BLaER1 (cell line): Measurements from ENCODE around the gene SH3BP5L.
"Not testable (repeated sequence)": the region's sequence is repeated elsewhere in the genome, so short reads cannot be mapped to it uniquely, and the experiment has no call there.

ENCODE experiments used
- H3K27ac ChIP-seq: shearing (Covaris generic); formaldehyde crosslinking; 2 replicates; pipeline ENCODE4 v1.8.1; 2022
- H3K27me3 ChIP-seq: shearing (Covaris generic); formaldehyde crosslinking; 2 replicates; pipeline ENCODE4 v1.8.1; 2022
- H3K36me3 ChIP-seq: shearing (Covaris generic); formaldehyde crosslinking; 2 replicates; pipeline ENCODE4 v1.8.1; 2022
- H3K4me1 ChIP-seq: shearing (Covaris generic); formaldehyde crosslinking; 2 replicates; pipeline ENCODE4 v1.8.1; 2022
- H3K4me2 ChIP-seq: shearing (Covaris generic); formaldehyde crosslinking; 2 replicates; pipeline ENCODE4 v1.8.1; 2022
- H3K4me3 ChIP-seq: shearing (Covaris generic); formaldehyde crosslinking; 2 replicates; pipeline ENCODE4 v1.8.1; 2022
- H3K9ac ChIP-seq: shearing (Covaris generic); formaldehyde crosslinking; 2 replicates; pipeline ENCODE4 v1.8.1; 2022
- H3K9me3 ChIP-seq: shearing (Covaris generic); formaldehyde crosslinking; 2 replicates; pipeline ENCODE4 v1.8.1; 2022
- H4K20me1 ChIP-seq: shearing (Covaris generic); formaldehyde crosslinking; 2 replicates; pipeline ENCODE4 v1.8.1; 2022
- Cebpa-rat ChIP-seq: shearing (Covaris generic); IDR thresholded peaks from 2 replicates; pipeline ENCODE4 v1.8.1; 2022

Gene SH3BP5L

DNA sequence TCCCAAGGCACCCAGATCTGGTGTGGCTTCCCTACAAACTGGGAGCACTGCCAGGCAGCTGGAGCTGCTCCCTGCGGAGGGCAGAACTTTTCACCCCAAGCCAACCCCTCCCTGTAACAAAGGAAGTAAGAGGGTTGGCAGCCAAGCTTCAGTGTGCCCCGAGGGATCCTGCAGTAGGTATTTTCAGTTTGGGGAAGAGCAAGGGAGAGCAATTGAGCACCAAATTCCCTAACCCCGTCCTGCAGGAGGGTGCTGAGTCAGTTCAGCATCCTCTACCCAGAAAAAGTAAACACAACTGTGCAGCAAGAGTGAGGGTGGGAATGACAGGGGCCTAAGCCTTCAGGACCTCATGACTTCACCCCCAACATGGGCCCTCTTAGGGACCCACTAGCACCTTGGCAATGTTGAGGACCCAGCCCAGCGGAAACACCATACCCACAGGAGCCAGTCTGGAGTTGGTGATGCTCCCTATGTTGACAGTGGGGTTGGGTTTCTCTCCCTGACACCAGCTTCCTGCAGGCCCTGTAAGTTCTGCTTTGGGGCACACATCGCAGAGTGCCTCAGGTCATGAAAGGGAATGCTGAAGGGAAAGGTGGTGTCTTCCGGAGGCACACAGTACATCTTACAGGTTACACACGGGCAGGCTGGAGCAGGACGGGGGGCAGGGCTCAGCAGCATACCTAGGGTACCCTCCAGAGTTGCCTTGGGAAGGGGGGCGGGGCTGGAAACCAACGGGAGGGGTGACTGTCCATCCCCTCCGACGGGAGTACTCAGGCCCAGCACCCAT is 14.8 kb downstream of the SH3BP5L start:
- Histone ChIP-seq H3K4me1 (peaks cover 82% of the 10 kb centered on the region), H3K27ac (peak overlapping the region; percentile 82), H3K4me3 (peak overlapping the region; percentile 48), H3K9me3 (no peaks in the 10 kb centered on the region), H3K36me3 (peaks cover 48% of the 10 kb centered on the region), H4K20me1 (no peaks in the 10 kb centered on the region), H3K27me3 (no peaks in the 10 kb centered on the region), H3K4me2 (peak overlapping the region; percentile 94), H3K9ac (peak overlapping the region; percentile 59)
- no peak for TF ChIP-seq Cebpa-rat

DNA sequence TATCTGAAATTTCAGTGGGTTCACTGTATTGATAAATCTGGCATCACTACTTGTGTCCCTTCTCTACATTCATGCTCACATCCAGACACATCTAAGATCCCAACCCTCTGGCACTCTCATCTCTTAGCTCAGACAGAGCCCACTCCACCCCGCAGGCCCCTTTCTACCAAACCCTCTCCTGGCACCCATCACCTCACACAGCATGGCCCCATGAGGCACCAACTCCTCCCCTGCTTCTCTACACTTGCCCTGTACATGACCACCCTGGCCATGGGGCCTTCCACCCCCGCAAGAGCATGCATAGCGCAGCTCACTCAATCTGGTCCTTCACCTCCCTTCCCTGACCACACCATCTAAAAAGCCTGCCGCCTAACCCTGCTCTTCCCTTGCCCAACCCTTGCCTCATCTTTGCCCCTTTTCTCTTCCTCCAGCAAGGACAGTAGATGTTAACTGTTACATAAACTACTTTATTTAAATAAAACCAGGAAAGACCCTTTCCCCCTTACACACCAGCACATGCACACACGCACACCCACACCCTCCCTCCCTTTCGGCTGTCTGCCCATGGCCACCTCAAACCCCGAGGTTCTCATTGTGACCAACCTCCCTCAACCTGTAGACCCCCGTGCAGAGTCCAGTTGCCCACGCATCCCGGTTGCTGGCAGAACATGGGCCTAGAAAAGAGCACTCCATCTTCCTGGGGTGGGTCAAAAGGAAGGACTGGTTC is 15.6 kb downstream of the SH3BP5L start:
- Histone ChIP-seq H3K9me3 (no peaks in the 10 kb centered on the region), H3K4me1 (peaks cover 87% of the 10 kb centered on the region), H3K4me2 (peak overlapping the region; percentile 94), H4K20me1 (no peaks in the 10 kb centered on the region), H3K36me3 (peaks cover 40% of the 10 kb centered on the region), H3K4me3 (peak overlapping the region; percentile 48), H3K27ac (peak overlapping the region; percentile 82), H3K27me3 (no peaks in the 10 kb centered on the region), H3K9ac (peak overlapping the region; percentile 59; the same call in 1 of the 2 replicates)
- no peak for TF ChIP-seq Cebpa-rat

DNA sequence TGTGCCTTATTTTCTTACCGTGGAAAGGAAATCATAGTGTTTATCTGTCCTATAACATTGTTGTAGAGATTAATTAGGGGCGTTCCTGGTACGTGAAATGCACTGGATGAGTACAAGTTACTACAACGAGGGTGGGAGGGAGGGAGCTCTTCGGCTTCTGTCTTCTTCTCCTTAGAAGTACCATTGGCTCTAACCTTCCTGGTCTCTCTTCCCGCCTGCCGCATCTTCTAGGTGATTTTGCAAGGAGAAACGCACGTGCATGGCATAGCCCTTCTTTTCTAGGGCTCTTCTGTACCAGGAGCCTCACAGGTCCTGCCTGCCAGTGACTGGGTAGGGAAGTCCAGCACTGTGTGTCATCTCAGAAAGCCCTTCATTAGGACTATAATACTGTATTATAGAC is 16.8 kb downstream of the SH3BP5L start:
- H3K9ac ChIP-seq = no peak overlapping the region
- H3K4me1 ChIP-seq = peaks cover 96% of the 10 kb centered on the region
- peak overlapping the region; percentile 94; the same call in 1 of the 2 replicates for H3K4me2 ChIP-seq
- peaks cover 28% of the 10 kb centered on the region for H3K36me3 ChIP-seq
- no peaks in the 10 kb centered on the region for H3K27me3 ChIP-seq
- no peak for TF ChIP-seq Cebpa-rat
- 0 out of 2 replicates have a peak overlapping the region, but pooled peaks have one; percentile 82 for H3K27ac ChIP-seq
- no peaks in the 10 kb centered on the region; the same call in 1 of the 2 replicates for H3K9me3 ChIP-seq
- no peaks in the 10 kb centered on the region for H4K20me1 ChIP-seq
- no peak overlapping the region for H3K4me3 ChIP-seq

DNA sequence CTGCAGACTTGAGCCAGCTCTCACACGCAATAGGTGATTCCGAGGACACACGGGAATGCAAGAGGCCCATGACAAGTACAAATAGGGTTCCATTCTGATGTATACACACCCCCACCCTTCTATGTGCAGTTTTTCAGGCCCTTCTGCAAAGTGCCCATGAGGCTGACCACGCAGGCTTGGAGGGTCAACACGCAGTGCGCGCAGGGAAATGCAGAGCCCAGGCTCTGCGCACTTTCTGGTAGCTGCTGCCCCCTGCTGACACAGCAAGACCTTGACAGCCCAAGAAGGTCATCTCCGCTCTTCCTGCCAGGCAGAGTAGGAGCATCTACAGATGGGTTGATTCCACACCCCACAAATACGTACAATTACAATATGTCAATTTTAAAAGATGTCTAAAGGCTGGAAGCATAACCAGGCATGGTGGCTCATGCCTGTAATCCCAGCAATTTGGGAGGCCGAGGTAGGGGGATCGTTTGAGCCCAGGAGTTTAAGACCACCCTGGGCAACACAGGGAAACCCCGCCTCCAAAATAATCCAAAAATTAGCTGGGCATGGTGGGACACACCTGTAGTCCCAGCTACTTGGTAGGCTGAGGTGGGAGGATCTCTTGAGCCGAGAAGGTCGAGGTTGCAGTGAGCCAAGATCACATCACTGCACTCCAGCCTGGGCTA is 18.5 kb downstream of the SH3BP5L start:
- Histone ChIP-seq H3K36me3 (peaks cover 14% of the 10 kb centered on the region), H3K27me3 (no peaks in the 10 kb centered on the region), H3K4me1 (peaks cover 84% of the 10 kb centered on the region), H3K4me3 (no peak overlapping the region), H3K9ac (no peak overlapping the region), H3K9me3 (peaks cover 6% of the 10 kb centered on the region), H3K27ac (peak overlapping the region; percentile 76), H4K20me1 (no peaks in the 10 kb centered on the region), H3K4me2 (peak overlapping the region; percentile 85)
- TF ChIP-seq Cebpa-rat = no peak

DNA sequence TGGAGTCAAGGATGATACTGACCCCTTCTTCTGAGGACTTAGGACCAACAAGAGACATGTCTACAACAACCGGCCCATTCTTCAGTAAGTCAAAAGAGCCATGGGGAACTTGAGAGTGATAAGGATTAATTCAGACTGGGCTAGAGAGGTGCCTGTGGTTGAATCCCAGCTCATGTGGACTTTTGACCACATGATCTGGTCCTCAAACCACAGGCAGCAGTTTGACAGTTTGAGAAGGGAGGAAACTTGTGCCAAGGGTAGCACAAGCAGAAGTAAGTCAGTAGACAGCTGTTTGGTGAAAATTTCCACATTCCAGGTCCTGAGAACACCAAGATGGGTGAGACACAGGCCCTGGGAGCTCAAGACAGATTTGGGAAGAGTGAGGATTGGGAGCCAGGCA is 19.8 kb downstream of the SH3BP5L start:
- peak overlapping the region; percentile 48; the same call in 1 of the 2 replicates for H3K9ac ChIP-seq

DNA sequence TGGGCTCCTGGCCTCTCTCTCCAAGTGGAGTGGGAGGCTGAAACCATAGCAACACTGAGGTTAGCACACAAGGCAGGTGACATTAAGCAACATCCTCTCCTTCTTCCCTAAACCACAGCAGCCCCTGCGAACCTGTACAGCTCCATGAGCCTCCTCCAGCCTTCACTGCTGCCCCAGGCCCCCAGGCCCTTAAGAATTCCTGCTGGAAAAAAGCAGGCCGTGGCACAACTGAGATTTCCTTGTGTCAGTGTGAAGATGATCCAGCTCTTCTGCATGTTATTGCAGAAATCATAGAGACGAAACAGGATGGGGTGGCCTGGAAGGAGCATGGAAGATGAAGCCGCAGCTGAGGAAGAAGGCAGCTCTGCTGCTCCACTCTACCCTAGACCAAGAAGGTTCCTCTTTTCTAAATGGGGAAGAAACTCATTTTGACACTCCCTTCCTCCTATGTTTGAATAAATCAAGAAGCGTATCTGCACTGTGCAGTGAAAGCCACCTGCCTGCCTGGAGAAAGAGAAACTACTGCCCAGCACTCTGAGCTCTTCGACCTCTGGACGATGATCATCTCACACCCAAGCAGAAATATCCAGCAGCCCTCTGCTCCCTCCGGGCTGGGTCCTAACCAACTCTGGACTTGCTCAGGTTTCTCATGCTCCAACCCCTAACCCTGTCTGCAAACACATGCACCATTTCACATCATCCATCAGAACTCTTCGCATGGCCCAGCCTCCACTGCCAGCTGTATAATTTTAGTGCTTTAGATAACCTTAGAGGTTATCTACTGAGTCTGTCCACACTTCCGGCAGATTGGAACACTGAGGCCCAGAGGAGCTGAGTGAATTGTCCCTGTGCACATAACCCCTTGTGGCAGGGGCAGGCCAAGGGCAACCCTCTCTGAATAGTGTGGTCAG is 20.7 kb downstream of the SH3BP5L start:
- peak overlapping the region; percentile 47 for H3K4me3 ChIP-seq
- no peaks in the 10 kb centered on the region for H3K27me3 ChIP-seq
- H3K4me2 ChIP-seq = peak overlapping the region; percentile 85
- TF ChIP-seq Cebpa-rat = no peak
- H3K9ac ChIP-seq = peak overlapping the region; percentile 48
- peaks cover 70% of the 10 kb centered on the region for H3K4me1 ChIP-seq
- H3K9me3 ChIP-seq = peaks cover 21% of the 10 kb centered on the region
- no peaks in the 10 kb centered on the region for H4K20me1 ChIP-seq
- H3K27ac ChIP-seq = peak overlapping the region; percentile 76
- 0 out of 2 replicates have a peak, but pooled peaks cover 5% of the 10 kb centered on the region for H3K36me3 ChIP-seq

More for the DNA sequence above, 19.8 kb downstream of the SH3BP5L start:
- 0 out of 2 replicates have a peak, but pooled peaks cover 5% of the 10 kb centered on the region for H3K36me3 ChIP-seq
- H3K9me3 ChIP-seq = peaks cover 19% of the 10 kb centered on the region
- no peaks in the 10 kb centered on the region for H4K20me1 ChIP-seq
- no peaks in the 10 kb centered on the region for H3K27me3 ChIP-seq
- peak overlapping the region; percentile 85 for H3K4me2 ChIP-seq
- no peak for TF ChIP-seq Cebpa-rat
- H3K4me1 ChIP-seq = peaks cover 72% of the 10 kb centered on the region
- peak overlapping the region; percentile 76 for H3K27ac ChIP-seq
- peak overlapping the region; percentile 4; the same call in 1 of the 2 replicates for H3K4me3 ChIP-seq

DNA sequence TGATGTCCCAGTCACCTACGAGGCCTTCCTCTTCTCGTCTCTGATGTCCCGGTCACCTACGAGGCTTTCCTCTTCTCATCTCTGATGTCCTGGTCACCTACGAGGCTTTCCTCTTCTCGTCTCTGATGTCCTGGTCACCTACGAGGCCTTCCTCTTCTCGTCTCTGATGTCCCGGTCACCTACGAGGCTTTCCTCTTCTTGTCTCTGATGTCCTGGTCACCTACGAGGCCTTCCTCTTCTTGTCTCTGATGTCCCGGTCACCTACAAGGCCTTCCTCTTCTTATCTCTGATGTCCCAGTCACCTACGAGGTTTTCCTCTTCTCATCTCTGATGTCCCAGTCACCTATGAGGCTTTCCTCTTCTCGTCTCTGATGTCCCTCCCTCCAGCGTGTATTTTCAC is 22.2 kb downstream of the SH3BP5L start:
- H4K20me1 ChIP-seq, H3K36me3 ChIP-seq, H3K4me3 ChIP-seq, H3K9ac ChIP-seq, H3K27me3 ChIP-seq, H3K4me2 ChIP-seq: not testable (repeated sequence)
- H3K9me3 ChIP-seq = peaks cover 21% of the 10 kb centered on the region
- H3K4me1 ChIP-seq = peaks cover 58% of the 10 kb centered on the region
- peak overlapping the region; percentile 2; the same call in 1 of the 2 replicates for H3K27ac ChIP-seq

GRCh38 chr1:248802454-248802853 is 23.3 kb downstream of the SH3BP5L start:
- Histone ChIP-seq H4K20me1 (no peaks in the 10 kb centered on the region), H3K4me1 (peaks cover 53% of the 10 kb centered on the region), H3K27ac (no peak overlapping the region), H3K9ac (no peak overlapping the region), H3K4me2 (no peak overlapping the region), H3K9me3 (peaks cover 29% of the 10 kb centered on the region), H3K36me3 (0 out of 2 replicates have a peak, but pooled peaks cover 5% of the 10 kb centered on the region), H3K27me3 (no peaks in the 10 kb centered on the region), H3K4me3 (no peak overlapping the region; the same call in 1 of the 2 replicates)
- no peak for TF ChIP-seq Cebpa-rat

DNA sequence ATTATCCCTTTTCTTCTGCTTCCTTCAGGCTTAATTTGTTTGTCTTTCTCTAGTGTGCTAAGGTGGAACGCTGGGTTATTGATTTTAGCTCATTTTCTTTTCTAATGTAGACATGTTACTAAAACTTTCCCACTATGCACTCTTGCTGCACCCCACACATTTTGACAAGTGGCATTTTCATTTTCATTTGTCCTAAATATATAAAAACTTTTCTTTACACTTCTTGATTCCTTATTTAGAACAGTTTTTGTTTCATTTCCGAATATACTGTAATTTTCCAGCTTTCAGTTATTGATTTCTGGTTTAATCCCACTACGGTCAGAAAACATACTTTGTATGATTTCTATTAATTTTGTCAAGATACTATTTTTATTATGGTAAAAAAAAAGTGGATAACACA is 25.3 kb downstream of the SH3BP5L start:
- Histone ChIP-seq H3K9me3 (peaks cover 46% of the 10 kb centered on the region), H3K4me3 (no peak overlapping the region), H3K4me1 (peaks cover 33% of the 10 kb centered on the region), H3K27me3 (no peaks in the 10 kb centered on the region), H3K4me2 (no peak overlapping the region), H3K36me3 (peaks cover 5% of the 10 kb centered on the region; the same call in 1 of the 2 replicates), H4K20me1 (no peaks in the 10 kb centered on the region), H3K9ac (no peak overlapping the region), H3K27ac (no peak overlapping the region)
- no peak for TF ChIP-seq Cebpa-rat
